HepG2 (cell line): ENCODE measurements around the gene CAPN9. TPM values are rescaled to one million over a fixed set of nuclear protein-coding genes. Genes with fewer than 3 reads are reported as not detected.

ENCODE experiments used
- ELF1 ChIP-seq: sonication (generic); formaldehyde crosslinking; IDR thresholded peaks from 2 replicates; pipeline ENCODE4 v1.4.0; 2020; ENCODE audit warnings: missing genetic modification reagents
- FOXO1 ChIP-seq: sonication (generic); formaldehyde crosslinking; IDR thresholded peaks from 2 replicates; pipeline ENCODE4 v1.4.0; 2020; ENCODE audit warnings: missing genetic modification reagents
- HMGXB3 ChIP-seq: sonication (generic); formaldehyde crosslinking; IDR thresholded peaks from 2 replicates; pipeline ENCODE4 v1.4.0; 2020; ENCODE audit warnings: missing genetic modification reagents, borderline replicate concordance
- HNRNPLL ChIP-seq: fragments of 200-400 bp; formaldehyde crosslinking; IDR thresholded peaks from 2 replicates; pipeline ENCODE4 v1.6.1; 2017; ENCODE audit warnings: mild to moderate bottlenecking, low read depth, low read length; ENCODE audit not compliant: poor library complexity, severe bottlenecking
- MAFF ChIP-seq: IDR thresholded peaks from 2 replicates; pipeline ENCODE4 v1.6.1; 2011; ENCODE audit warnings: low read depth, low read length, improper control_type of control experiment
- STAT5B ChIP-seq: sonication (generic); formaldehyde crosslinking; IDR thresholded peaks from 2 replicates; pipeline ENCODE4 v1.4.0; 2020; ENCODE audit warnings: missing genetic modification reagents
- ZNF17 ChIP-seq: sonication (generic); formaldehyde crosslinking; IDR thresholded peaks from 2 replicates; pipeline ENCODE4 v1.5.0; 2020; ENCODE audit warnings: mild to moderate bottlenecking, missing genetic modification reagents
- ZNF562 ChIP-seq: sonication (generic); formaldehyde crosslinking; IDR thresholded peaks from 2 replicates; pipeline ENCODE4 v1.8.0; 2022; ENCODE audit warnings: missing genetic modification reagents, borderline replicate concordance
- polyA plus RNA-seq, 8 experiments: library from polyadenylated mRNA; depleted of rRNA in 3 of 8; stranded (reverse) in 7 of 8; unstranded in 1 of 8; fragments of >200 nt; fragmentation: Illumina TruSeq in 4 of 8; extraction: Trizol in 4 of 8; gene quantifications; 2 replicates each; pipeline versions ENCODE4 v1.2.1 to v1.2.3, GENCODE V29; 2011 to 2016; ENCODE audit warnings: low read depth in 4 of 8, missing spikeins in 1 of 8, mixed read lengths in 1 of 8; ENCODE audit not compliant: insufficient read depth in 1 of 8
- total RNA-seq, 5 experiments: library from RNA; depleted of rRNA; stranded (reverse); fragments of >200 nt; fragmentation: Illumina TruSeq; extraction: Trizol; gene quantifications; 2 replicates each; pipeline ENCODE4 v1.2.3, GENCODE V29; 2016; ENCODE audit warnings: low read depth in 1 of 5
- TF ChIP-seq, protein P1 (sequence below): sonication (generic); formaldehyde crosslinking; IDR thresholded peaks from 2 replicates; pipeline ENCODE4 v1.4.0; 2020; ENCODE audit warnings: missing genetic modification reagents, mild to moderate bottlenecking, borderline replicate concordance
- TF ChIP-seq, protein P2 (sequence below): sonication (generic); formaldehyde crosslinking; IDR thresholded peaks from 2 replicates; pipeline ENCODE4 v1.4.0; 2020; ENCODE audit warnings: mild to moderate bottlenecking, missing genetic modification reagents
- TF ChIP-seq, protein P3 (sequence below): sonication (generic); formaldehyde crosslinking; IDR thresholded peaks from 2 replicates; pipeline ENCODE4 v1.5.0; 2020; ENCODE audit warnings: mild to moderate bottlenecking, missing genetic modification reagents

CAPN9 gene
- total and polyA plus RNA-seq, 2 of the 13 experiments (the other 11 are each of a cell fraction or from before 2014, with no cell fraction given) = 0.04 to 0.31 TPM

DNA sequence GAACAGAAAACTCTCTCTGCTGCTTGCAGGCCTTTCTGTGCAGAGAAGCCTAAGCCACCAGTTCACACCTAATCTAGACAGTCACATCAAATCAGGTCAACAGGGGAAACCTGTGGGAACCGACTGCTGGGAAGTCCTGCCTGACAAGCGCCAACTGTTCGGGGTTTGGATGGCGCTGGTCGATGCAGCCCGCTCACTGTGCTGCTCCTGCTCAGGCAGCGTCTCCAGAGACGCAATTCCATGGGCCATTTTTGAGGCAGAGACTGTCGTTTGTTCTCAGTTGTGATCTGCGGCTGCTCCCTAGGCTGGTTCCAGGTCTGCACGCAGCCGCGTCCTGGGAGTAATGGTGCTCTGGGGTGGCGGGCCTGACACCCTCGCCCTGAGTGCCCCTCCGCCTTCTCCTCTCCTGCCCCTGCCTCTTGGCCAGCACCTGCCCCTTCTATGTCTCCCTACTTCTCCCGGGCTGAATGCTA, 34.7 kb upstream of the CAPN9 start (continued):
- TF ChIP-seq, protein P1, sequence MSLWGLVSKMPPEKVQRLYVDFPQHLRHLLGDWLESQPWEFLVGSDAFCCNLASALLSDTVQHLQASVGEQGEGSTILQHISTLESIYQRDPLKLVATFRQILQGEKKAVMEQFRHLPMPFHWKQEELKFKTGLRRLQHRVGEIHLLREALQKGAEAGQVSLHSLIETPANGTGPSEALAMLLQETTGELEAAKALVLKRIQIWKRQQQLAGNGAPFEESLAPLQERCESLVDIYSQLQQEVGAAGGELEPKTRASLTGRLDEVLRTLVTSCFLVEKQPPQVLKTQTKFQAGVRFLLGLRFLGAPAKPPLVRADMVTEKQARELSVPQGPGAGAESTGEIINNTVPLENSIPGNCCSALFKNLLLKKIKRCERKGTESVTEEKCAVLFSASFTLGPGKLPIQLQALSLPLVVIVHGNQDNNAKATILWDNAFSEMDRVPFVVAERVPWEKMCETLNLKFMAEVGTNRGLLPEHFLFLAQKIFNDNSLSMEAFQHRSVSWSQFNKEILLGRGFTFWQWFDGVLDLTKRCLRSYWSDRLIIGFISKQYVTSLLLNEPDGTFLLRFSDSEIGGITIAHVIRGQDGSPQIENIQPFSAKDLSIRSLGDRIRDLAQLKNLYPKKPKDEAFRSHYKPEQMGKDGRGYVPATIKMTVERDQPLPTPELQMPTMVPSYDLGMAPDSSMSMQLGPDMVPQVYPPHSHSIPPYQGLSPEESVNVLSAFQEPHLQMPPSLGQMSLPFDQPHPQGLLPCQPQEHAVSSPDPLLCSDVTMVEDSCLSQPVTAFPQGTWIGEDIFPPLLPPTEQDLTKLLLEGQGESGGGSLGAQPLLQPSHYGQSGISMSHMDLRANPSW (CRISPR knock-in tag) = 0 out of 2 replicates have a peak, but pooled peaks have one; percentile 0
- peak; percentile 29 for TF ChIP-seq HNRNPLL
- no peak for TF ChIP-seq FOXO1 (CRISPR knock-in tag)
- TF ChIP-seq, protein P2, sequence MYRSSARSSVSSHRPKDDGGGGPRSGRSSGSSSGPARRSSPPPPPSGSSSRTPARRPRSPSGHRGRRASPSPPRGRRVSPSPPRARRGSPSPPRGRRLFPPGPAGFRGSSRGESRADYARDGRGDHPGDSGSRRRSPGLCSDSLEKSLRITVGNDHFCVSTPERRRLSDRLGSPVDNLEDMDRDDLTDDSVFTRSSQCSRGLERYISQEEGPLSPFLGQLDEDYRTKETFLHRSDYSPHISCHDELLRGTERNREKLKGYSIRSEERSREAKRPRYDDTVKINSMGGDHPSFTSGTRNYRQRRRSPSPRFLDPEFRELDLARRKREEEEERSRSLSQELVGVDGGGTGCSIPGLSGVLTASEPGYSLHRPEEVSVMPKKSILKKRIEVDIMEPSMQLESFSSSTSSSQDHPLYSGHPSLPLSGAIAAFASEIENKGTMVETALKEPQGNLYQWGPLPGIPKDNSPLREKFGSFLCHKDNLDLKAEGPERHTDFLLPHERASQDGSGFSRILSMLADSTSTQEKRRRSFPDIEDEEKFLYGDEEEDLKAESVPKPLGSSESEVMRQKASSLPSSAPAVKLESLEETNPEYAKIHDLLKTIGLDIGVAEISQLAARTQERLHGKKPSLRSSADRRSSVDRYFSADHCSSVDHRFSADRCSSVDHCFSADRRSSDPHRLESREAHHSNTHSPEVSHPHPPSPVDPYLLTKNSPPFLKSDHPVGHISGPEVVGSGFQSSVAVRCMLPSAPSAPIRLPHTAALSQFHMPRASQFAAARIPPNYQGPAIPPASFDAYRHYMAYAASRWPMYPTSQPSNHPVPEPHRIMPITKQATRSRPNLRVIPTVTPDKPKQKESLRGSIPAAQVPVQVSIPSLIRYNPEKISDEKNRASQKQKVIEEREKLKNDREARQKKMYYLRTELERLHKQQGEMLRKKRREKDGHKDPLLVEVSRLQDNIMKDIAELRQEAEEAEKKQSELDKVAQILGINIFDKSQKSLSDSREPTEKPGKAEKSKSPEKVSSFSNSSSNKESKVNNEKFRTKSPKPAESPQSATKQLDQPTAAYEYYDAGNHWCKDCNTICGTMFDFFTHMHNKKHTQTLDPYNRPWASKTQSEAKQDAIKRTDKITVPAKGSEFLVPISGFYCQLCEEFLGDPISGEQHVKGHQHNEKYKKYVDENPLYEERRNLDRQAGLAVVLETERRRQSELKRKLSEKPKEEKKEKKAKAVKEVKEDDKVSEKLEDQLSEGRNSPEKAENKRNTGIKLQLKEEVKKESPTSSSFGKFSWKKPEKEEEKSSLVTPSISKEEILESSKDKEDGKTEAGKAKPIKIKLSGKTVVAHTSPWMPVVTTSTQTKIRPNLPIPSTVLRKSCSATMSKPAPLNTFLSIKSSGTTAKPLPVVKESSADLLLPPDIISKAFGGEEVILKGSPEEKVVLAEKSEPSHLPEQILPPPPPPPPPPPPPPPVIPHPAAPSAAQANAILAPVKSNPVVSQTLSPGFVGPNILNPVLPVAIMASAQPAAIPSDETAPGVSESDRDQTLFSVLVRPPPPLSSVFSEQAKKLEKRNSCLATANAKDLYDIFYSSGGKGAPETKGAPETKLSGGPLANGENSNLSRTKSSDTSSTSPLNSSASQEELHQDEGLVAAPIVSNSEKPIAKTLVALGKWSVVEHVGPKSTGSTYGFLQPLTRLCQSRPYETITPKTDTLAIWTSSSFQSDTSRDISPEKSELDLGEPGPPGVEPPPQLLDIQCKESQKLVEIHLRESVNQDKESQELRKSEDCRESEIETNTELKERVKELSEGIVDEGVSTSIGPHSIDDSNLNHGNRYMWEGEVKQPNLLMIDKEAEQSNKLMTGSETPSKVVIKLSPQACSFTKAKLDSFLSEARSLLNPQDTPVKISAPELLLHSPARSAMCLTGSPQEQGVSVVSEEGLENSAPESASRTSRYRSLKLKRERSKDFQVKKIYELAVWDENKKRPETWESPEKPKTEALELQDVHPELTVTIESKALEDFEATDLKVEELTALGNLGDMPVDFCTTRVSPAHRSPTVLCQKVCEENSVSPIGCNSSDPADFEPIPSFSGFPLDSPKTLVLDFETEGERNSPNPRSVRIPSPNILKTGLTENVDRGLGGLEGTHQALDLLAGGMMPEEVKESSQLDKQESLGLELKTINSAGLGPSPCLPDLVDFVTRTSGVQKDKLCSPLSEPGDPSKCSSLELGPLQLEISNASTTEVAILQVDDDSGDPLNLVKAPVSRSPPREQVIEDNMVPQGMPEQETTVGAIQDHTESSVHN (CRISPR knock-in tag) = no peak
- no peak for TF ChIP-seq ELF1 (CRISPR knock-in tag)
- TF ChIP-seq MAFF = no peak
- no peak for TF ChIP-seq ZNF17
- no peak for TF ChIP-seq HMGXB3 (CRISPR knock-in tag)
- no peak for TF ChIP-seq STAT5B (CRISPR knock-in tag)
- no peak for TF ChIP-seq ZNF562
- TF ChIP-seq, protein P3, sequence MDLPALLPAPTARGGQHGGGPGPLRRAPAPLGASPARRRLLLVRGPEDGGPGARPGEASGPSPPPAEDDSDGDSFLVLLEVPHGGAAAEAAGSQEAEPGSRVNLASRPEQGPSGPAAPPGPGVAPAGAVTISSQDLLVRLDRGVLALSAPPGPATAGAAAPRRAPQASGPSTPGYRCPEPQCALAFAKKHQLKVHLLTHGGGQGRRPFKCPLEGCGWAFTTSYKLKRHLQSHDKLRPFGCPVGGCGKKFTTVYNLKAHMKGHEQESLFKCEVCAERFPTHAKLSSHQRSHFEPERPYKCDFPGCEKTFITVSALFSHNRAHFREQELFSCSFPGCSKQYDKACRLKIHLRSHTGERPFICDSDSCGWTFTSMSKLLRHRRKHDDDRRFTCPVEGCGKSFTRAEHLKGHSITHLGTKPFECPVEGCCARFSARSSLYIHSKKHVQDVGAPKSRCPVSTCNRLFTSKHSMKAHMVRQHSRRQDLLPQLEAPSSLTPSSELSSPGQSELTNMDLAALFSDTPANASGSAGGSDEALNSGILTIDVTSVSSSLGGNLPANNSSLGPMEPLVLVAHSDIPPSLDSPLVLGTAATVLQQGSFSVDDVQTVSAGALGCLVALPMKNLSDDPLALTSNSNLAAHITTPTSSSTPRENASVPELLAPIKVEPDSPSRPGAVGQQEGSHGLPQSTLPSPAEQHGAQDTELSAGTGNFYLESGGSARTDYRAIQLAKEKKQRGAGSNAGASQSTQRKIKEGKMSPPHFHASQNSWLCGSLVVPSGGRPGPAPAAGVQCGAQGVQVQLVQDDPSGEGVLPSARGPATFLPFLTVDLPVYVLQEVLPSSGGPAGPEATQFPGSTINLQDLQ (CRISPR knock-in tag) = no peak
